Endometrial microvascular endothelial cells (primary cell): ENCODE measurements around the gene CACNB3. TPM values are rescaled to one million over a fixed set of nuclear protein-coding genes. Genes with fewer than 3 reads are reported as not detected.

Experiments used
- in situ Hi-C: cut with HindIII; loops from 2 replicates; pipeline ENCODE4 v1.10.0; 2017; ENCODE audit warnings: low sequenced_read_pairs, low pct_unique_long_range_greater_than_20kb; ENCODE audit errors: inconsistent ontology term
- total RNA-seq: library from RNA; depleted of rRNA; stranded (reverse); fragments of >200 nt; gene quantifications from one replicate; pipeline ENCODE4 v1.2.3, GENCODE V29; 2015; ENCODE audit errors: inconsistent ontology term

Gene CACNB3
- total RNA-seq, result 12.1 TPM

GRCh38 chr12:48817873-48818830, at the start of gene CACNB3:
Gene CACNB3 (plus strand): TSS chr12:48818496. CDS start chr12:48818930, 434 bp downstream.
- in situ Hi-C loops, result no loop called here

- in situ Hi-C loops, result no loop called here
Measured at GRCh38 chr12:48768736-48769135, 49.6 kb upstream of the CACNB3 start.

GRCh38 chr12:48770756-48771155, 47.5 kb upstream of the CACNB3 start:
- in situ Hi-C loops, result no loop called here

- in situ Hi-C loops, result no loop called here
Measured at GRCh38 chr12:48771588-48772112, 46.6 kb upstream of the CACNB3 start.

- in situ Hi-C loops, result no loop called here
Measured at GRCh38 chr12:48773686-48774085, 44.6 kb upstream of the CACNB3 start.

GRCh38 chr12:48774516-48774915, 43.8 kb upstream of the CACNB3 start:
- in situ Hi-C loops, result no loop called here

- in situ Hi-C loops, result no loop called here
Measured at GRCh38 chr12:48775299-48775698, 43.0 kb upstream of the CACNB3 start.

GRCh38 chr12:48775991-48776649, 42.2 kb upstream of the CACNB3 start:
- in situ Hi-C loops, result no loop called here

- in situ Hi-C loops, result no loop called here
Measured at GRCh38 chr12:48776956-48777355, 41.3 kb upstream of the CACNB3 start.

GRCh38 chr12:48777501-48778400, 40.5 kb upstream of the CACNB3 start:
- in situ Hi-C loops, result no loop called here

GRCh38 chr12:48779869-48780268, 38.4 kb upstream of the CACNB3 start:
- in situ Hi-C loops, result no loop called here

GRCh38 chr12:48780381-48781025, 37.8 kb upstream of the CACNB3 start:
- in situ Hi-C loops, result no loop called here

- in situ Hi-C loops, result no loop called here
Measured at GRCh38 chr12:48781750-48782456, 36.4 kb upstream of the CACNB3 start.

GRCh38 chr12:48782457-48783395, 35.6 kb upstream of the CACNB3 start:
- in situ Hi-C loops, result no loop called here

GRCh38 chr12:48783432-48783831, 34.9 kb upstream of the CACNB3 start:
- in situ Hi-C loops, result no loop called here

GRCh38 chr12:48786591-48787544, 31.4 kb upstream of the CACNB3 start:
- in situ Hi-C loops, result no loop called here
